Activated T-cell treated with anti-CD3 and anti-CD28 coated beads, Interleukin-2, amount 50 U/mL, for 1 hour (primary cell): ENCODE results near the gene PYDC1.
"Not testable (repeated sequence)": the region's sequence is repeated elsewhere in the genome, so short reads cannot be mapped to it uniquely, and the experiment has no call there.

Experiments used
- DNase-seq: peaks from one replicate; pipeline ENCODE4 v3.0.0-alpha.2; 2020

The PYDC1 gene

GRCh38 chr16:31221357-31222160 is 4.6 kb upstream of the PYDC1 start:
- no peak for DNase-seq

- DNase-seq, result no peak
Observed at GRCh38 chr16:31219154-31219741, 2.3 kb upstream of the PYDC1 start.

GRCh38 chr16:31217136-31217530 is 198 bp upstream of the PYDC1 start:
- no peak for DNase-seq

- DNase-seq, result peak; percentile 40
Observed at GRCh38 chr16:31215287-31216162, 1.4 kb downstream of the PYDC1 start.

GRCh38 chr16:31214708-31215286 is 2.1 kb downstream of the PYDC1 start:
- DNase-seq, result peak; percentile 36

- no peak for DNase-seq
Observed at GRCh38 chr16:31213877-31214707, 2.8 kb downstream of the PYDC1 start, which contains the start of gene TRIM72. TRIM72 (plus strand) TSS chr16:31214119; CDS start chr16:31214739, 620 bp downstream.

- no peak for DNase-seq
Observed at GRCh38 chr16:31213342-31213741, 3.6 kb downstream of the PYDC1 start.

GRCh38 chr16:31206776-31207175 is 10.2 kb downstream of the PYDC1 start:
- DNase-seq, result no peak

- no peak for DNase-seq
Observed at GRCh38 chr16:31204871-31205666, 11.9 kb downstream of the PYDC1 start.

- peak; percentile 52 for DNase-seq
Observed at GRCh38 chr16:31202414-31203375, 14.2 kb downstream of the PYDC1 start, which contains the start of gene PYCARD. PYCARD (minus strand) TSS chr16:31202760; CDS start chr16:31202690, 70 bp downstream.

- peak; percentile 54 for DNase-seq
Observed at GRCh38 chr16:31201582-31202413, 15.1 kb downstream of the PYDC1 start.

GRCh38 chr16:31200821-31201568 is 15.9 kb downstream of the PYDC1 start:
- DNase-seq, result peak; percentile 53

- DNase-seq, result not testable (repeated sequence)
Observed at GRCh38 chr16:31200111-31200510, 16.8 kb downstream of the PYDC1 start.

GRCh38 chr16:31199430-31200041 is 17.4 kb downstream of the PYDC1 start:
- no peak for DNase-seq

GRCh38 chr16:31198207-31198882 is 18.6 kb downstream of the PYDC1 start:
- no peak for DNase-seq

GRCh38 chr16:31196324-31197088 is 20.4 kb downstream of the PYDC1 start:
- DNase-seq, result no peak
